Measurements from ENCODE around the gene OR10A3. TPM values are rescaled to one million over a fixed set of nuclear protein-coding genes. Genes with fewer than 3 reads are reported as not detected.

Gene OR10A3
- total and polyA plus RNA-seq, 2 experiments from 2014 or later, result 0.14 to 0.52 TPM

DNA sequence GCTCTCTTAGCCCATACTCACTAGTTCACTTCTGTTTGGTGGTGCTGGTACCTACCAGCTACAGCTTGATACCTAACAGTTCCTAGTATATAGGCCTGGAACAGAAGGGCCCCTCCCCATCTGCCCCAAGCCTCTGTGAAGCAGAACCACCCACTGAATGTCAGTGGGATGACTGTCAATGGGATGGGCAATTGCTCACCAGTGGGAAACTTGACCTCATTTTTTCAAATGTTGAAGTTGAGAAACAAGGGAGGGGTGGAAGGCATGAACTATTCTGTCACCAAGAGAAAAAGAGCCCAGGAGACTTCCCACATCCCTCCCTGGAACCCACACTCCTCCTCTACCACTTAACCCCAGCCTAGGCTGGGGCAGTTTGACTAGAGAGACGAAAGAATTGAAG, 23.9 kb upstream of the OR10A3 start, which contains the start of gene NLRP10:
NLRP10 (minus strand) TSS at position 62 of the 400 bp plus-strand sequence. CDS start 1,952 bp downstream, outside the sequence.
- H4K20me1 ChIP-seq (replicated peaks; ENCODE audit: insufficient read depth), result no peaks in the 10 kb centered on the region
- Mint-ChIP-seq H3K4me3 (no peak within 1 kb of the TSS), H3K4me1 (peaks cover 38% of the 10 kb centered on the region), H3K27me3 (ENCODE audit: insufficient read depth, low read depth, poor library complexity) (peaks cover 6% of the 10 kb centered on the region), H3K36me3 (ENCODE audit: low read depth) (peaks cover 10% of the 10 kb centered on the region; the same call in 1 of the 3 replicates), H3K9me3 (peaks cover 7% of the 10 kb centered on the region), H3K27ac (no peak within 1 kb of the TSS)
- no peak within 1 kb of the TSS for H3K4me3 ChIP-seq
- peak within 1 kb of the TSS; percentile 27; the same call in 1 of the 2 replicates for H3K27ac ChIP-seq (ENCODE audit: low read depth)
- no peaks in the 10 kb centered on the region; the same call in 1 of the 2 replicates for H3F3A ChIP-seq (replicated peaks; ENCODE audit: low read depth)
- TF ChIP-seq EZH2 (IDR thresholded peaks at IDR 0.05; ENCODE audit: low read depth, unreplicated experiment) (no peak), ETS1 (IDR thresholded peaks at IDR 0.05) (no peak), ZNF331 (CRISPR knock-in tag; IDR thresholded peaks at IDR 0.05; ENCODE audit: low read depth) (no peak), STAT1 (IDR thresholded peaks at IDR 0.05; ENCODE audit: unreplicated experiment) (no peak), NANOG (IDR thresholded peaks at IDR 0.05; ENCODE audit: borderline replicate concordance) (no peak), REST (IDR thresholded peaks at IDR 0.05; ENCODE audit: unreplicated experiment) (no peak), POLR2AphosphoS5 (IDR thresholded peaks at IDR 0.05; ENCODE audit: low read depth) (no peak), ZNF114 (CRISPR knock-in tag; IDR thresholded peaks at IDR 0.05) (no peak), EZH2phosphoT487 (IDR thresholded peaks at IDR 0.05; ENCODE audit: unreplicated experiment) (no peak), CREB1 (CRISPR knock-in tag; IDR thresholded peaks at IDR 0.05; ENCODE audit: low read depth) (no peak), JUNB (IDR thresholded peaks at IDR 0.05; ENCODE audit: unreplicated experiment) (no peak)
- TF ChIP-seq, protein P1, sequence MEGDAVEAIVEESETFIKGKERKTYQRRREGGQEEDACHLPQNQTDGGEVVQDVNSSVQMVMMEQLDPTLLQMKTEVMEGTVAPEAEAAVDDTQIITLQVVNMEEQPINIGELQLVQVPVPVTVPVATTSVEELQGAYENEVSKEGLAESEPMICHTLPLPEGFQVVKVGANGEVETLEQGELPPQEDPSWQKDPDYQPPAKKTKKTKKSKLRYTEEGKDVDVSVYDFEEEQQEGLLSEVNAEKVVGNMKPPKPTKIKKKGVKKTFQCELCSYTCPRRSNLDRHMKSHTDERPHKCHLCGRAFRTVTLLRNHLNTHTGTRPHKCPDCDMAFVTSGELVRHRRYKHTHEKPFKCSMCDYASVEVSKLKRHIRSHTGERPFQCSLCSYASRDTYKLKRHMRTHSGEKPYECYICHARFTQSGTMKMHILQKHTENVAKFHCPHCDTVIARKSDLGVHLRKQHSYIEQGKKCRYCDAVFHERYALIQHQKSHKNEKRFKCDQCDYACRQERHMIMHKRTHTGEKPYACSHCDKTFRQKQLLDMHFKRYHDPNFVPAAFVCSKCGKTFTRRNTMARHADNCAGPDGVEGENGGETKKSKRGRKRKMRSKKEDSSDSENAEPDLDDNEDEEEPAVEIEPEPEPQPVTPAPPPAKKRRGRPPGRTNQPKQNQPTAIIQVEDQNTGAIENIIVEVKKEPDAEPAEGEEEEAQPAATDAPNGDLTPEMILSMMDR (conservative IDR thresholded peaks at IDR 0.05; ENCODE audit: low read depth in 2 of 2), result no peak
- TF ChIP-seq, protein P2, sequence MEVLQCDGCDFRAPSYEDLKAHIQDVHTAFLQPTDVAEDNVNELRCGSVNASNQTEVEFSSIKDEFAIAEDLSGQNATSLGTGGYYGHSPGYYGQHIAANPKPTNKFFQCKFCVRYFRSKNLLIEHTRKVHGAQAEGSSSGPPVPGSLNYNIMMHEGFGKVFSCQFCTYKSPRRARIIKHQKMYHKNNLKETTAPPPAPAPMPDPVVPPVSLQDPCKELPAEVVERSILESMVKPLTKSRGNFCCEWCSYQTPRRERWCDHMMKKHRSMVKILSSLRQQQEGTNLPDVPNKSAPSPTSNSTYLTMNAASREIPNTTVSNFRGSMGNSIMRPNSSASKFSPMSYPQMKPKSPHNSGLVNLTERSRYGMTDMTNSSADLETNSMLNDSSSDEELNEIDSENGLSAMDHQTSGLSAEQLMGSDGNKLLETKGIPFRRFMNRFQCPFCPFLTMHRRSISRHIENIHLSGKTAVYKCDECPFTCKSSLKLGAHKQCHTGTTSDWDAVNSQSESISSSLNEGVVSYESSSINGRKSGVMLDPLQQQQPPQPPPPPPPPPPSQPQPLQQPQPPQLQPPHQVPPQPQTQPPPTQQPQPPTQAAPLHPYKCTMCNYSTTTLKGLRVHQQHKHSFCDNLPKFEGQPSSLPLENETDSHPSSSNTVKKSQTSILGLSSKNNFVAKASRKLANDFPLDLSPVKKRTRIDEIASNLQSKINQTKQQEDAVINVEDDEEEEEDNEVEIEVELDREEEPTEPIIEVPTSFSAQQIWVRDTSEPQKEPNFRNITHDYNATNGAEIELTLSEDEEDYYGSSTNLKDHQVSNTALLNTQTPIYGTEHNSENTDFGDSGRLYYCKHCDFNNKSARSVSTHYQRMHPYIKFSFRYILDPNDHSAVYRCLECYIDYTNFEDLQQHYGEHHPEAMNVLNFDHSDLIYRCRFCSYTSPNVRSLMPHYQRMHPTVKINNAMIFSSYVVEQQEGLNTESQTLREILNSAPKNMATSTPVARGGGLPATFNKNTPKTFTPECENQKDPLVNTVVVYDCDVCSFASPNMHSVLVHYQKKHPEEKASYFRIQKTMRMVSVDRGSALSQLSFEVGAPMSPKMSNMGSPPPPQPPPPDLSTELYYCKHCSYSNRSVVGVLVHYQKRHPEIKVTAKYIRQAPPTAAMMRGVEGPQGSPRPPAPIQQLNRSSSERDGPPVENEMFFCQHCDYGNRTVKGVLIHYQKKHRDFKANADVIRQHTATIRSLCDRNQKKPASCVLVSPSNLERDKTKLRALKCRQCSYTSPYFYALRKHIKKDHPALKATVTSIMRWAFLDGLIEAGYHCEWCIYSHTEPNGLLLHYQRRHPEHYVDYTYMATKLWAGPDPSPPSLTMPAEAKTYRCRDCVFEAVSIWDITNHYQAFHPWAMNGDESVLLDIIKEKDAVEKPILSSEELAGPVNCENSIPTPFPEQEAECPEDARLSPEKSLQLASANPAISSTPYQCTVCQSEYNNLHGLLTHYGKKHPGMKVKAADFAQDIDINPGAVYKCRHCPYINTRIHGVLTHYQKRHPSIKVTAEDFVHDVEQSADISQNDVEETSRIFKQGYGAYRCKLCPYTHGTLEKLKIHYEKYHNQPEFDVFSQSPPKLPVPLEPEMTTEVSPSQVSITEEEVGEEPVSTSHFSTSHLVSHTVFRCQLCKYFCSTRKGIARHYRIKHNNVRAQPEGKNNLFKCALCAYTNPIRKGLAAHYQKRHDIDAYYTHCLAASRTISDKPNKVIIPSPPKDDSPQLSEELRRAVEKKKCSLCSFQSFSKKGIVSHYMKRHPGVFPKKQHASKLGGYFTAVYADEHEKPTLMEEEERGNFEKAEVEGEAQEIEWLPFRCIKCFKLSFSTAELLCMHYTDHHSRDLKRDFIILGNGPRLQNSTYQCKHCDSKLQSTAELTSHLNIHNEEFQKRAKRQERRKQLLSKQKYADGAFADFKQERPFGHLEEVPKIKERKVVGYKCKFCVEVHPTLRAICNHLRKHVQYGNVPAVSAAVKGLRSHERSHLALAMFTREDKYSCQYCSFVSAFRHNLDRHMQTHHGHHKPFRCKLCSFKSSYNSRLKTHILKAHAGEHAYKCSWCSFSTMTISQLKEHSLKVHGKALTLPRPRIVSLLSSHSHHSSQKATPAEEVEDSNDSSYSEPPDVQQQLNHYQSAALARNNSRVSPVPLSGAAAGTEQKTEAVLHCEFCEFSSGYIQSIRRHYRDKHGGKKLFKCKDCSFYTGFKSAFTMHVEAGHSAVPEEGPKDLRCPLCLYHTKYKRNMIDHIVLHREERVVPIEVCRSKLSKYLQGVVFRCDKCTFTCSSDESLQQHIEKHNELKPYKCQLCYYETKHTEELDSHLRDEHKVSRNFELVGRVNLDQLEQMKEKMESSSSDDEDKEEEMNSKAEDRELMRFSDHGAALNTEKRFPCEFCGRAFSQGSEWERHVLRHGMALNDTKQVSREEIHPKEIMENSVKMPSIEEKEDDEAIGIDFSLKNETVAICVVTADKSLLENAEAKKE (CRISPR knock-in tag; IDR thresholded peaks at IDR 0.05), result no peak
- no peaks in the 10 kb centered on the region for H3K36me3 ChIP-seq (ENCODE audit: insufficient read depth)
- ATAC-seq (no peak), DNase-seq (ENCODE audit: low spot score) (no peak)
- no peak within 1 kb of the TSS for H2AFZ ChIP-seq
- peaks cover 32% of the 10 kb centered on the region for H3K4me1 ChIP-seq (ENCODE audit: insufficient read depth)
- peaks cover 8% of the 10 kb centered on the region for H3K9me2 ChIP-seq (ENCODE audit: insufficient read depth)
- H3K79me2 ChIP-seq (replicated peaks; ENCODE audit: insufficient read depth), result peaks cover 17% of the 10 kb centered on the region
- no peak within 1 kb of the TSS for H3K4me2 ChIP-seq
- H3K27me3 ChIP-seq (ENCODE audit: insufficient read depth), result no peaks in the 10 kb centered on the region
